Kidney (tissue), 14 donors: Measurements from ENCODE around the gene C2orf76. TPM values are rescaled to one million over a fixed set of nuclear protein-coding genes. Genes with fewer than 3 reads are reported as not detected.

Experiments
- DNase-seq, 5 donors: peaks; one replicate each; pipeline ENCODE4 v3.0.0-alpha.2; 2013 to 2020
- FAIRE-seq: peaks from 2 replicates; lab custom pipeline; 2012; peaks lifted over from hg19 to GRCh38; lab: Jason Lieb, UNC
- H3K27ac ChIP-seq, 2 donors: one replicate each; pipeline ENCODE4 v1.7.0; 2013; ENCODE audit warnings: low read depth in 2 of 2, low read length in 2 of 2, inconsistent platforms in 1 of 2
- H3K27me3 ChIP-seq: one replicate; pipeline ENCODE4 v1.7.1; 2013; ENCODE audit warnings: low read length, inconsistent platforms; ENCODE audit not compliant: control insufficient read depth, insufficient read depth
- H3K36me3 ChIP-seq, 3 donors: one replicate each; pipeline versions ENCODE4 v1.7.0 to v1.7.1; 2013; ENCODE audit warnings: low read length in 3 of 3, control low read depth in 1 of 3, inconsistent platforms in 1 of 3; ENCODE audit not compliant: insufficient read depth in 3 of 3, control insufficient read depth in 2 of 3
- H3K4me1 ChIP-seq, 3 donors: one replicate each; pipeline versions ENCODE4 v1.7.0 to v1.7.1; 2013; ENCODE audit warnings: low read length in 3 of 3, inconsistent platforms in 1 of 3, low read depth in 1 of 3; ENCODE audit not compliant: control insufficient read depth in 2 of 3, insufficient read depth in 2 of 3
- H3K4me3 ChIP-seq, 3 donors: one replicate each; pipeline versions ENCODE4 v1.7.0 to v1.8.1; 2013; ENCODE audit warnings: low read length in 3 of 3, control low read depth in 1 of 3, inconsistent platforms in 1 of 3
- H3K9ac ChIP-seq, 3 donors: one replicate each; pipeline versions ENCODE4 v1.7.0 to v1.7.1; 2013; ENCODE audit warnings: low read length in 3 of 3, control low read depth in 1 of 3, inconsistent platforms in 1 of 3
- H3K9me3 ChIP-seq, 3 donors: one replicate each; pipeline versions ENCODE4 v1.7.0 to v1.7.1; 2013; ENCODE audit warnings: low read length in 3 of 3, control low read depth in 1 of 3, inconsistent platforms in 1 of 3; ENCODE audit not compliant: control insufficient read depth in 2 of 3, insufficient read depth in 1 of 3
- CTCF ChIP-seq: IDR thresholded peaks from 3 replicates; pipeline ENCODE4 v1.5.1; 2012; ENCODE audit warnings: mild to moderate bottlenecking, moderate library complexity, borderline replicate concordance; ENCODE audit not compliant: insufficient read depth; ENCODE audit errors: extremely low read depth
- intact Hi-C: fragments of 100-400 bp; cut with DNase I; formaldehyde crosslinking; loops from one replicate; pipeline ENCODE4 v1.11.1; 2022
- polyA plus RNA-seq: library from polyadenylated mRNA; stranded (reverse); fragments of 350-450 nt; fragmentation: Illumina TruSeq; extraction: RNeasy Lipid Tissue Mini Kit (QIAGEN cat#74804); gene quantifications from one replicate; pipeline ENCODE4 v1.2.3, GENCODE V29; 2014; ENCODE audit warnings: low read depth, low replicate concordance; ENCODE audit not compliant: insufficient read depth
- total RNA-seq: library from RNA; stranded (reverse); fragmentation: NEBNext Ultra II Directional; extraction: Animal tissue kit (Norgen Biotek cat#: 25700); gene quantifications from one replicate; pipeline ENCODE4 v1.2.1, GENCODE V29; 2021
- donor health status: control.
- donor health status: control.
- donor health status: control.
- donor health status: control.
- donor health status: control.
- donor health status: DM: yes; HTN: yes; CAD: no.
- donor health status: Normal renal cell carcinoma (clear cell type).

Gene C2orf76
- total and polyA plus RNA-seq, 2 donors from 2014 or later = 12.4 to 31.3 TPM

DNA sequence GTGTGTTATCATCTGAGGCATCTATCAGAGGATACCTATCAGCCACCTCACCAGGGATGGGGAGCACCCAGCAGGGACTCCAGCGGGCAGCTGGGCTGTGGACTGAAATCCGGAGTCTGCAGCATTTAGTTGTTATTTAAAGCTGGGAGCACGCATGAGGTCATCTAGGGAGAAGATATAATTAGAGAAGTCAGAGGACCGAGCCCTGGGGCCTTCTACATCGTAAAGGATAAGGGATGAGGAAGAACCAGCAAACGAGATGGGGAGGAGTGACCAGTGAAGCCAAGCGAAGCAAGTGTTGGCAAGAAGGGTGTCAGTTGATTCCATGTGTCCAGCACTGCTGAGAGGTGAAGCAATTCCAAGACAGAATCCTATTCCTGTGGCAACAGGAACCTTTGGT lies 72.7 kb downstream of the C2orf76 start:
- Histone ChIP-seq H3K27me3 (no peaks in the 10 kb centered on the region), H3K4me3 (no peak overlapping the region), H3K36me3 (no peaks in the 10 kb centered on the region), H3K27ac (no peak overlapping the region), H3K9me3 (no peaks in the 10 kb centered on the region), H3K4me1 (no peaks in the 10 kb centered on the region), H3K9ac (no peak overlapping the region)
- DNase-seq (no peak), FAIRE-seq (no peak)
- intact Hi-C loops = no loop called here
- TF ChIP-seq CTCF = no peak

GRCh38 chr2:119293254-119293653 lies 73.4 kb downstream of the C2orf76 start:
- no peak for FAIRE-seq
- no peaks in the 10 kb centered on the region for H3K27me3 ChIP-seq
- H3K4me1 ChIP-seq = no peaks in the 10 kb centered on the region
- H3K9me3 ChIP-seq = no peaks in the 10 kb centered on the region
- intact Hi-C loops = no loop called here
- DNase-seq = no peak
- H3K4me3 ChIP-seq = no peak overlapping the region
- TF ChIP-seq CTCF = no peak
- H3K27ac ChIP-seq = no peak overlapping the region
- H3K9ac ChIP-seq = no peak overlapping the region
- H3K36me3 ChIP-seq = no peaks in the 10 kb centered on the region

- no peaks in the 10 kb centered on the region for H3K4me1 ChIP-seq
- no peak for DNase-seq
- TF ChIP-seq CTCF = no peak
- H3K9me3 ChIP-seq = no peaks in the 10 kb centered on the region
- H3K4me3 ChIP-seq = no peak overlapping the region
- intact Hi-C loops = no loop called here
- H3K27me3 ChIP-seq = no peaks in the 10 kb centered on the region
- H3K36me3 ChIP-seq = no peaks in the 10 kb centered on the region
- no peak overlapping the region for H3K27ac ChIP-seq
- no peak for FAIRE-seq
- H3K9ac ChIP-seq = no peak overlapping the region
These were observed 74.4 kb downstream of the C2orf76 start for GRCh38 chr2:119292226-119292625.

- no peak overlapping the region for H3K27ac ChIP-seq
- FAIRE-seq = no peak
- intact Hi-C loops = no loop called here
These were observed 75.0 kb downstream of the C2orf76 start for GRCh38 chr2:119291588-119292167.

More at GRCh38 chr2:119291588-119292167, 75.0 kb downstream of the C2orf76 start:
- DNase-seq = no peak
- no peak overlapping the region for H3K4me3 ChIP-seq
- no peak for TF ChIP-seq CTCF
- H3K36me3 ChIP-seq = no peaks in the 10 kb centered on the region
- H3K9me3 ChIP-seq = no peaks in the 10 kb centered on the region
- no peak overlapping the region for H3K9ac ChIP-seq
- H3K4me1 ChIP-seq = no peaks in the 10 kb centered on the region
- no peaks in the 10 kb centered on the region for H3K27me3 ChIP-seq
